Gastroesophageal sphincter (tissue), 3 donors: ENCODE results near the gene FAU.

ENCODE experiments used
- CTCF ChIP-seq, 4 experiments: fragments of 200-600 bp in 2 of 4; fragments of 450-650 bp in 2 of 4; sonication (generic) in 1 of 4; IDR thresholded peaks; one replicate each; pipeline ENCODE4 v1.5.1; 2017 to 2019; ENCODE audit warnings: antibody characterized with exemption in 4 of 4, mild to moderate bottlenecking in 2 of 4, moderate library complexity in 2 of 4
- EP300 ChIP-seq: sonication (generic); formaldehyde crosslinking; IDR thresholded peaks from one replicate; pipeline ENCODE4 v1.6.1; 2017; ENCODE audit warnings: antibody characterized with exemption, mild to moderate bottlenecking
- POLR2A ChIP-seq, 2 donors: fragments of 450-650 bp; IDR thresholded peaks; one replicate each; pipeline ENCODE4 v1.6.1; 2017; ENCODE audit warnings: antibody characterized with exemption in 2 of 2, mild to moderate bottlenecking in 2 of 2, moderate library complexity in 1 of 2
- POLR2AphosphoS5 ChIP-seq: sonication (generic); formaldehyde crosslinking; IDR thresholded peaks from one replicate; pipeline ENCODE4 v1.6.1; 2017; ENCODE audit warnings: antibody characterized with exemption

- no peak for TF ChIP-seq CTCF (IDR thresholded peaks at IDR 0.05)
- TF ChIP-seq POLR2AphosphoS5: no peak
- no peak for TF ChIP-seq POLR2A (IDR thresholded peaks at IDR 0.05)
- TF ChIP-seq EP300: no peak
These were observed 4.8 kb upstream of the FAU start for GRCh38 chr11:65126624-65127274.
